Erythroblast (primary cell): ENCODE results near the gene PDCD10.

Experiments
- GATA1 ChIP-seq: IDR thresholded peaks from 2 replicates; pipeline ENCODE4 v1.6.1; 2011; ENCODE audit warnings: low read depth, mild to moderate bottlenecking, control low read depth, low read length, moderate library complexity
- POLR2A ChIP-seq: IDR thresholded peaks from 2 replicates; pipeline ENCODE4 v1.6.1; 2011; ENCODE audit warnings: mild to moderate bottlenecking, low read length

DNA sequence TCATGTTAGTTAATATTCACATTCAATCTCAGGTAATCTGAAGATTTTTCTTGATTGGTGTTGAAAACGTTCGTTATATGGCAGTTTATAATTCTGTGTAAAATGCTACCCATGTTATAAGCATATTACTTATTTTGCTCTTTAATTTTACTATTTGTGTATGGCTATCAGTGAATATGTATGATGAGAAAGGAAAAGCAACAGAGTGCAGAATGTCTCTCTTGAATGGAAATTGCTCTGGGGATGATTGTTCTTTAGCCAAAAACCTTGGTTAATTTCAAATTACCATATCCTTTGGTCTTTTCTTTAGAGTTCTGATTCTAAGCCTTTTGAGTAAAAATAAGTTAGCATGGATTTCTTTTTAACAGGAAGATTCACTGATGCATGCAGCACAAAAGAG is 3.3 kb upstream of the PDCD10 start:
- TF ChIP-seq POLR2A (no peak), GATA1 (no peak)
